HG03159 (cell line): ENCODE data around the gene ZNF285.
"Not testable (repeated sequence)": the region's sequence is repeated elsewhere in the genome, so short reads cannot be mapped to it uniquely, and the experiment has no call there.

Source experiments
- ATAC-seq: cut with Tn5 transposase; IDR thresholded peaks from one replicate; pipeline ENCODE4 v1.9.1; 2021; ENCODE audit warnings: mild to moderate bottlenecking, moderate library complexity; ENCODE audit not compliant: unreplicated experiment

The ZNF285 gene

DNA sequence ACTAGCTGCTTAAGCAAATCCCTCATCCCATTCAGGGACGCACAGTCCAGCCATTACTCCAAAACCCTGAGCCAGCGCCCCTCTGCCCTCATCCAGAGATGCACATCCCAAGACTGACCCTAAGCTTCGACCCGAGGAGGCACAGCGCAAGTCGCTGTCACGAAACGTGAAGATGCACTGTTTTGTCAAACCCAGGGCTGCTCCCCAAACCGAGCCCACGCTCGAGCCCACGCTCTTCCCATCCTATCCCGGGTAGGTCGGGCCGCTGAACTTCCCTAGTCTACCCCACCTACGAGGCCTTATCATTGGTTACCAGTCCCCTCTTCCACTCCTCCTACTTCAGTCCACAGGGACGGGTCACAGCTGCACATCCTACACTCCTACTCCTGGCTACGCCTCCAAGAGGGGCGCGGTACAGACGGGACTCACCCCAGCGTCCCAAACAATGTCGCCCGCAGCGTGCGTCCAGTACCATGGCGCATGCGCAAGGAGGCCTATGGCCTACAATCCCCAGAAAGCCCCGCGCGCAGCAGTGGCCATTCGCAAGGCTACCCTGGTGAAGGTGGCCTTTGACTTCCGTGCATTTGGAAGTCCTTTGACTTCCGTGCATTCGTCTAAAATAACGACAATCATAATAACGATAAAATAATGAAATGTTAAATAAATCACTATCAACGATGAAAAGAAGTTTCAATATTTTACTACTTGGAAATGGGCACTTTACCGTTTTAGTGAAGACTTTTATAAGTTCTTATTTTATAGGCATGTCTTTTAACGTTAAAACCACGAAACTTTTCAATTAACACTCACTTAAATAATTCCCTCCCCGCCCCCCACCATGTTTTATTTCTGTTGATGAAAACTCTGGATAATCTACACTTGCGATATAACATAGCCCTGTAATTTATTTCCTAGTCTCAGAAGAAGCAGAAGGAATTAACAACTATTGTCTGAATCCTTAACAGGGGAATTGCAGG, at the start of gene ZNF285:
ZNF285 (minus strand) TSS at position 470 of the 977 bp plus-strand sequence. CDS start 4,395 bp downstream, outside the sequence.
- ATAC-seq = no peak

DNA sequence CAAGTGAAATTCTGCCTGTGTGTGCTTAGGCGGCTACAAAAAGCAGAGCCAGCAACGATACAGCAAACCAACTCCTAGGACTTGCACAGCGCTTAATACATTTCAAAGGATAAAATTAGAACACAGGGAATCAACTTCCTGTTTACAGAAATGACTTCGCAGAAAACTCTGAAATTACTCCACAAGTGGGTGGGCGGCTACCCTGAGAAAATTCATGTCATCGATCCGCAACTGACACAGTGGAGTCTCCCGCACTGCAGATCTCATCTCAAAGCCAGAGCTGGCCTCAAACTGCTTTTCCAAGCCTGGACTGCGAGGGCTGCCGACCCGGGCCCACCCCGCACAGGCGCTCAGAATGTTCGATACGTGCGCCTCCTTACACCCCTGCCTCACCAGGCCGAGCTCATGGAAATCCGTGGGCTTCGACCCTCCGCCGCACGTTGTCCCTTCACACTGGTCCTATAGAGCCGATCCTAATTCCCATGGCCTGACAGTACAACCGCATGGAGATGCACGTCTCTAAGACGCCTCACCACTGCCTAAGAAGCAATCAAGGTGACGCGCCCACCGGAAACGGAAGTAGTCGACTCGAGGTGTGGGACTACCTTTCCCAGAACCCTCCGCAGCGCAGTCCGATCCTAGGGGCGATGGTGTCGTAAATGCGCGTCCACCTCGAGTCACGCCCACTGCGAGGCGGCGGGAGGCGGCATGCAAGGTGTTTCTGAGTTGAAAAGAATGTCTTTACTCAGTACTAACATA, 46.7 kb upstream of the ZNF285 start, which contains the start of gene ZNF229:
ZNF229 (minus strand) TSS at position 557 of the 759 bp plus-strand sequence. CDS start 5,625 bp downstream, outside the sequence.
- no peak for ATAC-seq

DNA sequence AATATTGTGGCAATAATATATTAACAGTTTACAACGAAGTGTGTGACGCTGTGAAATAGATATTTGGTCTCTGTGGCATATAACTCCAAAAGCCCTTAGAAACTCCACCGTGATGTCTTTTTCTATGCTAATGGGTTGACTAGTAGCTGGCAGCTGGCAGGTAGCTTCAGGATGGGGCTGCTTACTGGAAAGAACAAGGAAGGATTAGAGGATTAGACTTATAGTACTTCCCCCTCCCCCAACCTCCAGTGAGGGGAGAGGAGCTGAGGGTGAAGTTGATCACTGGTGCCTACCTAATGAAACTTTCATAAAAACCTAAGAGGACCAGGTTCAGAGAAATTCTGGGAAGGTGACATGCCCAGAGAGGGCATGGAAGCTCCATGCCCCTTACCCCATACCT, 37.0 kb upstream of the ZNF285 start:
- no peak for ATAC-seq

DNA sequence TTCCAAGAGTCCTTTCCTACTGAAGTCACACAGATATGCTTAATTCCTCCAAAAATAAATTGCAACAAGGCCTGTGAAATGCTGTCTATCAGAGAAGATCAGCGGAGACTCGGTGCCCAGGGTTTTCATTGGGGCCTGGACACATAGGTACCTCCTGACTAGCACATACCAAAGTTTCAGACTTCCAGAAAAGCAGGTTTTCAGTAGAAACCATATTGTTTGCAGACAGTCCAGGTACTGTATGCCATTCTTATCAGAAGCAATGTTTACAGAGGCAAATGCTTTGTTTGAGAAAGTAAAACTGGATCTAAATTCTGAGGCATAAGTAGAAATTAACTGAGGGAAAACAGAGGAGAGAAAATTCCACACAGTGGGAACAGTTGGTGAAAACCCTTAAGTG, 34.0 kb upstream of the ZNF285 start:
- ATAC-seq = no peak

DNA sequence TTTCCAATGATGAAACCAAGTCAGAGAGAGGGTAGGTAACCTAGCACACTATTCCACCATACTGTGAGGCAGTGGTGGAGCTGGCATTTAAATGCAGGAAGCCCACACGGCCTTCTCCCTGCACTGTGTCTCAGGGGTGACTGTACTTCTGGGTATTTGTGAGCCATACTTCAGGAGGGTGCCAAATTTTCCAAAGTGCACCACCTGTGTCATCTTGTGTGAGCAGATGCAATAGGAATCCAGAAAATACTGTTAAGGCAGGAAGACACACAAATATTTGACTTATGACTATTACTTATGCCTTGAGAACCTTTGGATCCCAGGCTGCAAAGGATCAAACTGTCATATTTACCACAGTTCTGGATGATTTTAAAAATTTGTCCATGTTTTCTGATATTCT, 29.5 kb upstream of the ZNF285 start:
- no peak for ATAC-seq

DNA sequence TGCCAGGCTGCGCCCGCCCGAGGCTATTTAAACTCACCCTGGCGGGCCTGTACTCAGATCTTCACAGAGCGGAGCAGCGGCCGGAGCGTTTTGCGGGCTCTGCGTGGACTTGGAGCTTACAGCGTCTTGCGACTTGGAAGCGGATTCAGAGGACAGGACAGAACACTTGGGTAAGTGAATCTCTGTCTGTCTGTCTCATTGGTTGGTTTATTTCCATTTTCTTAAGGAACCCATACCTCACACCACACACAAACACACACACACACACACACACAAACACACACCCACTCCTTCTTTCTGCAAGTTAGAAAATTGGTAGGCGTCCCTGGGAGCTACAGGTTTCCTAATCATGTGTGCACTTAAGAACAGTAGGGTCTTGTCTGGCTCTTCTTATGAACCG, 14.1 kb upstream of the ZNF285 start:
- not testable (repeated sequence) for ATAC-seq

DNA sequence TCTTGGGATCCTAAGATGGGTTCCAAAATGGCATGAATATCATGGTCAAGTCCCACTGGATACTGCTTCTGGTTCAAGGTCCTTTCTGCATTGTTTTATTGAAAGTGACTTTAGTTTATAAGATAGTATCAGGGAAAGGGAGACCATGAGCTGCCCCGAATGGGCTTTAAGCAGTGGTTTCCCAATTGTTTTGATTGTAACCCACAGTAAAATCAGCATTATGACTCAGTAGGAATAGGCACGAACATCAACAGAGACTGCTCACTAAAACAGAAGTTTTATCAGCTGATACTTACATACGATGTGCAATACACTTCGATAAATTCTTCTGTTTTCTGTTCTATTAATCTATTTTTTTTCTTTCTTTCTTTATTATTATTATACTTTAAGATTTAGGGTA, 12.1 kb downstream of the ZNF285 start:
- not testable (repeated sequence) for ATAC-seq

DNA sequence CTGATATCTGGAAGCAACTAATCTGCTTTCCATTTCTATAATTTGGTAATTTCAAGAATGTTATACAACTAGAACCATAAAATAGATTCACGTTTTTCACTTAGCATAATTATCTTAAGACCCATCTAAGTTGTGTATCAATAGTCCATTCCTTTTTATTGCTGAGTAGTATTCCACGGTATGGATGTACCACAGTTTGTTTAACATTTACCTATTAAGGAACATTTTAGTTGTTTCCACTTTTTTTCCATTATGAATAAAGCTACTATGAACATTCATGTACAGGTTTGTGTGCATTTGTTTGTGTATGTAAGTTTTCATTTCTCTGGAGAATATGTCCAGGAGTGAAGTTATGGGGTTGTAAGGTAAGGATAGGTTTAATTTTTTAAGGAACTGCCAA, 26.6 kb downstream of the ZNF285 start:
- no peak for ATAC-seq

DNA sequence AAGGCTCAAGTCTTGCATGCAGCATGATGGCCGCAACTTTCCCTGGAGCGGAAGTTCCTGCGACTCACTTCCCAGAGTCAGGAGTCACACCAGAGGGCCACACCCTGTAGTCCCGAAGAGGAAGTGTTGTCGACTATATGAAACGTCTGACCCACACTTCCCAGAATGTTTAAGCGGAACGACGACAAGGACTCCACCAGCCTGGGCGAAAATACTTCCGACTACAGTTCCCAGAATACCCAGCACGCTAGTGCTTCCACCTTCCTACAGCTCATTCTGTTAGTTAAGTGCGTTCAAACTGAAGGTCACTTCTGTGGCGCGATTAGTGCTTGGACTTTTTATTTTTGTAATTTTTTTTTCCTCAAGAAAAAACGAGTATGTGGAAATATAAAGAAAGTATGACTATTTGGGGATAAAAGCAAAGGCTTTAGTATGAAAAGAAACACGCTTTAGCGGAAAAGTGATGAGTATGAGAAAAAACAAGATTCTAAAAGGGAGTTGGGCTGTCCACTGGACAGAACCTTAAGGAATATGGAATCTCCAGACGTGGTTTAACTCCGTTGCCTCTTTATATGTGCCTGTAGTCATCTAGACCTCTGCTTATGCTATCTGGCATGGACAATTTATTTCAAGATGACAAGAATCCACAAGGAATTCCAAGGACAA, 29.5 kb downstream of the ZNF285 start:
- no peak for ATAC-seq

DNA sequence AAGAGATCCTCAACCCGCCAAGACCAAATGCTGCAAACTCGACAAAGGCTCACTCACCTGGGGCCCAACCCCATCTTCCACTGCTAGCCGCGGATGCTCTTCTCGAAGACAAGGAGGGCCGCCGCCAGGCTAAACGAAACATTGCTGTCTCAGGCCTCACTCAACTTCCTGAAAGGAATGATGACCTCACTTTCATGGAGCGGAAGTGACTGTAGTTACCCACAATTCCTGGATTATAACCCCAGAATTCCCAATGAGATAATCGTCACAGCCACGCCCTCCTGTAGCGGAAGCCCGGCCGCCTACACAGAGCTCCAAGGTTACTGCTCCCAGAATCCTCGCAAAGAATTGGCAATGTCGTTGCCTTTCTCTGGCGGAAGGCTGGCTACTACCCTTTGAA, 34.4 kb downstream of the ZNF285 start:
- ATAC-seq = no peak

DNA sequence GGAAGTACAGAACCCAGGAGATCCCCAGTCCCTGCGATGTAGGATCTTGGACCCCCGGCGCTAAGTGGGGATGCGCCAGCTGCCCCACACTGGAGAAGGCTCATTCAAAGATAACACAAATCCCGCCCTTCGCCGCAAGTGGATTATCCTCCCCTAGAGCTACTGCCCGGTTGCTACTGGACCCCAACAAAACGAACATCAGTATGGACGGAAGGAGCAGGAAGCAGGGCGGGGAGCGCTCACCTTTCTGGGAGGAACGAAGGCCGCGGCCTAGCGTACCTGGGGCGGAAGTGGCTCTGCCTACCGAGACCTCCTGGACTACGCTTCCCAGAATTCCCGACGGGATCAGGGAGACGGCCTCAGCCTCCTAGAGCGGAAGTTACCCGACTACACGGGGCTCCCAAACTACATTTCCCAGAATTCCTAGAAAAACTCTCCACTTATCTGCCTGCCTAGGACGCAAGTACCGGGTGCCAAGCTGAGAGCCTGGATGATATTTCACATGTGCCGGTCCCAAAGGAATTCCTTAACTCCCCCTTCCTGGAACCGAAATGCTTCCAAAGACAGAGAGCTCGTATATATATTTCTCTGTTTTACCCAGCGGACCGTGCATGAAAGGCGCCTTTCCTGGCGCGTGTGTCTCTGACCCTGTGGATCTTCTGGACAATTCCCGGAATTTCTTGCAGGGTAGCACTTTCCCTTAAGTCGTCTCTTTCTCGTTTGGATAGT, 44.9 kb downstream of the ZNF285 start, which contains the start of gene ZNF112:
ZNF112 (minus strand) TSS at position 298 of the 729 bp plus-strand sequence. CDS start 16,141 bp downstream, outside the sequence.
- no peak for ATAC-seq

DNA sequence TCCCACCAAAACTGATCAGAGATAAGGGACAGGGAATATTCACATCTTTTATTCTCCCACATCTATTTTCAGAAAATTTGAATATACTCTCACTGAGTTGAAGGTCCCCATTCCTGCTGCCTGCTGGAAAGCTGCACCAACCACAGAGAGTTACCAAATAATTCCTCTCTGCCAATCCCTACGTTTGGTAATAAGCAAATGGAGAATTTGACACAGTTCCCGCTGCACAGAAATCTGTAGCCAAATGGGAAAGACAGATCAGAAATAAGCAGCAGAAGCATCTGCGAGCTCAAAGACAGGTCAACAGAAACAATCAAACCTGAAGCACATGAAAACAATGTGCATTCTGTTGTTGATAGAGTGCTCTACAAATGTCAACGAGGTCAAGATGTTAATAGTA, 54.9 kb downstream of the ZNF285 start:
- no peak for ATAC-seq

DNA sequence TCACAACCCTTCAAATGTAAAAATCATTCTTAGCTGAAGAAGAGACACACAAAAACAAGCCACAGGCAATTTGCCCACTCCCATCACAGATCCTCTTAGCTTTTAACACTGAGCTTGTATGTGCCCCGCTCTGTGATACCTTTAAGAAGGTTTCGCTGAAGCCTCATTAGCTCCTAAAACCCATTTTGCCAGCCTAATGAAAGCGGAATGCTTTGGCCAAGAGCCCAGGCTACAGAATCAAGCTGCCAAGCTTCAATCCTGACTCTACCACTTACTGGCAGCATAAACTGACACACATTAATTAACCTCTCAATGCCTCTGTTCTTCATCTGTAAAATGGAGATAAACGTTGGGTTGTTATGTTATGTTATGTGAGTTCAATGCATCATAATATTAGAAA, 55.4 kb downstream of the ZNF285 start:
- no peak for ATAC-seq

DNA sequence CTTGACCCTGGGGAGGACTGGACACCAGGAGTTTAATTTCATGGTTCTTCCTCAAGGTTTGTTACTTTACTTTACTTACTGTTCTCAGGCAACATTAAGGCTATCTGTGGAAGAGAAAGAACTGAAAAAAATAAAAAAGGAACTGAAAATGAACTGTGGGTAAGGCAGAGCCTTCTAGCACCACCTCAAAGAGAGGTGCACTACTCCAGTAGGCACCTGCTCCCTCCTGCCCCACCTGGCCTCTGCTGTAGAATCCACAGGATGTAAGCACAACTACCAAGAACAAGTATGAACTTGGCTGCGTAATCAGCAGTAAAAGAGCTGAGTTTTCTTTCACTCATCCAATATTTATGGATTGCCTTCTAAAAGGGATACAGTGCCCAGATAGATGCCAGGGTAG, 57.2 kb downstream of the ZNF285 start:
- ATAC-seq = no peak

DNA sequence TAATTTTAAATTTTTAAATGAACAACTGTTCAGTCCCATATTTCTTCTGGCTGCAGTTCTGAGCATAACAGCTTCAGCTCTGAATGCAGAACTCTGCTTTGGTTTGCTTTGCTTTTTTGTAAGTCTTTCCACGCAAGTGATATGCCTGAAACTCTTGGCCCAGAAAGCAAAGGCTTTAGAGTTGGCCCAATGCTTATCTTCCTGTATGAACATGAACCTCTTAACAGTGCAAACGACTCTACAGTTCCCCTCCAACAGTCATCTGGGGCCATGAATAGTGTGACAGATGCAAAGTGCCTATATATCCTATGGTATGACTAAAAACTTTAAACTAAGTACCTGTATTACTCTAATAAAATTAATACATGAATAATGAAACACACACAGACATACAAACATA, 59.6 kb downstream of the ZNF285 start:
- ATAC-seq = no peak

DNA sequence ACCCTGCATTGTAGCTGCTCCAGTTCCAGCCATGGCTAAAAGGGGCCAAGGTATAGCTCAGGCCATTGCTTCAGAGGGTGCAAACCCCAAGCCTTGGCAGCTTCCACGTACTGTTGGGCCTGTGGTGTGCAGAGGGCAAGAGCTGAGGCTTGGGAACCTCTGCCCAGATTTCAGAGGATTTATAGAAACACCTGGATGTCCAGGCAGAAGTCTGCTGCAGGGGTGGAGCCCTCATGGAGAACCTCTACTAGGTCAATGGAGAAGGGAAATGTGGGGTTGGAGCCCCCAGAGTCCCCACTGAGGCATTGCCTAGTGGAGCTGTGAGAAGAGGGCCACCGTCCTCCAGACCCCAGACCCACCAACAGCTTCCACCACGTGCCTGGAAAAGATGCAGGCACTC, 66.8 kb downstream of the ZNF285 start:
- ATAC-seq = not testable (repeated sequence)
